Neural cell (in vitro differentiated cells): ENCODE results near the gene DOK1.

Source experiments
- CTCF ChIP-seq: fragments of 450-650 bp; IDR thresholded peaks from 2 replicates; pipeline ENCODE4 v1.5.1; 2014; ENCODE audit warnings: antibody characterized with exemption, mild to moderate bottlenecking, moderate library complexity; ENCODE audit not compliant: poor library complexity, severe bottlenecking
- EP300 ChIP-seq: fragments of 450-650 bp; conservative IDR thresholded peaks from 2 replicates; pipeline ENCODE4 v1.6.1; 2014; ENCODE audit warnings: antibody characterized with exemption, mild to moderate bottlenecking, moderate library complexity; ENCODE audit not compliant: poor library complexity, severe bottlenecking
- EZH2 ChIP-seq: fragments of 200-600, 300-800 bp; shearing (Covaris generic), sonication (generic); IDR thresholded peaks from 2 replicates; pipeline ENCODE4 v1.6.1; 2014; ENCODE audit warnings: antibody characterized with exemption, low read length, borderline replicate concordance, mild to moderate bottlenecking; ENCODE audit not compliant: insufficient read depth, poor library complexity, severe bottlenecking
- MXI1 ChIP-seq: fragments of 450-650 bp; conservative IDR thresholded peaks from 2 replicates; pipeline ENCODE4 v1.6.1; 2014; ENCODE audit warnings: antibody characterized with exemption, mild to moderate bottlenecking; ENCODE audit not compliant: poor library complexity, severe bottlenecking
- POLR2AphosphoS5 ChIP-seq: IDR thresholded peaks from 2 replicates; pipeline ENCODE4 v1.6.1; 2012
- RAD21 ChIP-seq: fragments of 450-650 bp; conservative IDR thresholded peaks from 2 replicates; pipeline ENCODE4 v1.6.1; 2014; ENCODE audit warnings: antibody characterized with exemption, mild to moderate bottlenecking, moderate library complexity
- REST ChIP-seq: IDR thresholded peaks from 2 replicates; pipeline ENCODE4 v1.6.1; 2012; ENCODE audit warnings: borderline replicate concordance
- TAF1 ChIP-seq: IDR thresholded peaks from 2 replicates; pipeline ENCODE4 v1.6.1; 2012; ENCODE audit warnings: low read depth

GRCh38 chr2:74556159-74556558 lies 1.6 kb downstream of the DOK1 start:
- TF ChIP-seq CTCF (no peak), EZH2 (no peak), POLR2AphosphoS5 (no peak), EP300 (no peak), MXI1 (no peak), RAD21 (no peak), REST (no peak), TAF1 (no peak)
